Upper lobe of left lung (tissue), 4 donors: Measurements from ENCODE around the gene IPCEF1.

Source experiments
- CTCF ChIP-seq, 6 experiments: fragments of 450-650 bp in 4 of 6; fragments of 200-600 bp in 2 of 6; sonication (generic) in 2 of 6; IDR thresholded peaks; one replicate each; pipeline ENCODE4 v1.5.1; 2016 to 2019; ENCODE audit warnings: antibody characterized with exemption in 6 of 6
- POLR2A ChIP-seq, 4 donors: fragments of 450-650 bp; IDR thresholded peaks; one replicate each; pipeline ENCODE4 v1.5.1; 2016 to 2017; ENCODE audit warnings: antibody characterized with exemption in 4 of 4, mild to moderate bottlenecking in 2 of 4
- POLR2AphosphoS5 ChIP-seq, 2 donors: sonication (generic); formaldehyde crosslinking; IDR thresholded peaks; one replicate each; pipeline ENCODE4 v1.5.1; 2017; ENCODE audit warnings: antibody characterized with exemption in 2 of 2

- TF ChIP-seq CTCF (IDR thresholded peaks at IDR 0.05) (no peak), POLR2AphosphoS5 (IDR thresholded peaks at IDR 0.05) (no peak), POLR2A (IDR thresholded peaks at IDR 0.05) (no peak)
These were observed 2.3 kb downstream of the IPCEF1 start for GRCh38 chr6:154354265-154354777.
